H1 (cell line): ENCODE data around the gene SEC62. TPM values are rescaled to one million over a fixed set of nuclear protein-coding genes. Genes with fewer than 3 reads are reported as not detected.
A peak's percentile ranks its signal among the peaks of the same experiment; 100 is the strongest.

Experiments used
- CTCF ChIA-PET: fragments of 300-600 bp; sonication (Branson Sonifier 250); formaldehyde crosslinking; loops from one replicate; lab custom pipeline; 2021; ENCODE audit not compliant: partially characterized antibody; lab: Charles Lee
- POLR2A ChIA-PET: fragments of 300-600 bp; sonication (Branson Sonifier 250); formaldehyde crosslinking; loops from one replicate; lab custom pipeline; 2021; ENCODE audit warnings: inconsistent platforms; ENCODE audit not compliant: partially characterized antibody; lab: Charles Lee
- DNase-seq, 2 experiments: peaks; one replicate each; pipeline versions ENCODE4 v3.0.0 to v3.0.0-alpha.2; 2010 to 2022; ENCODE audit warnings: low spot score in 2 of 2, low read depth in 1 of 2, mixed read lengths in 1 of 2
- FAIRE-seq: peaks from 2 replicates; lab custom pipeline; 2011; peaks lifted over from hg19 to GRCh38; lab: Jason Lieb, UNC
- H2AFZ ChIP-seq: 2 replicates; pipeline ENCODE4 v1.8.1; 2012; ENCODE audit warnings: low read length, inconsistent platforms
- H2AK5ac ChIP-seq: 2 replicates; pipeline ENCODE4 v1.6.1; 2013; ENCODE audit warnings: low read depth, low read length
- H2BK120ac ChIP-seq: replicated peaks from 2 replicates; pipeline ENCODE3; 2013; ENCODE audit warnings: low read depth, low read length, inconsistent platforms
- H2BK12ac ChIP-seq: 2 replicates; pipeline ENCODE4 v1.6.1; 2013; ENCODE audit warnings: low read depth, low read length
- H2BK15ac ChIP-seq: 2 replicates; pipeline ENCODE4 v1.6.1; 2013; ENCODE audit warnings: low read length
- H2BK20ac ChIP-seq: 2 replicates; pipeline ENCODE4 v1.6.1; 2013; ENCODE audit warnings: low read length
- H2BK5ac ChIP-seq: 2 replicates; pipeline ENCODE4 v1.6.1; 2013; ENCODE audit warnings: low read depth, low read length
- H3K14ac ChIP-seq: 2 replicates; pipeline ENCODE4 v1.6.1; 2013; ENCODE audit warnings: inconsistent platforms; ENCODE audit not compliant: insufficient read length
- H3K18ac ChIP-seq: 2 replicates; pipeline ENCODE4 v1.6.1; 2013; ENCODE audit warnings: low read length; ENCODE audit errors: extremely low read depth
- H3K23ac ChIP-seq: 2 replicates; pipeline ENCODE4 v1.6.1; 2013; ENCODE audit warnings: inconsistent platforms; ENCODE audit not compliant: insufficient read length
- H3K23me2 ChIP-seq: 2 replicates; pipeline ENCODE4 v1.6.1; 2013; ENCODE audit warnings: low read depth, low read length
- H3K27ac ChIP-seq: 2 replicates; pipeline ENCODE4 v1.6.1; 2011; ENCODE audit warnings: low read depth, low read length, inconsistent platforms
- H3K27me3 ChIP-seq, 4 experiments: replicated peaks in 1 of 4; 1 replicate in 1 of 4; 2 replicates in 3 of 4; pipeline versions ENCODE4 v1.6.1 to v1.8.1; 2011 to 2013; ENCODE audit warnings: low read length in 3 of 4, mild to moderate bottlenecking in 3 of 4, inconsistent platforms in 2 of 4, mixed read lengths in 2 of 4, moderate library complexity in 1 of 4; ENCODE audit not compliant: control insufficient read depth in 3 of 4, insufficient read depth in 3 of 4; ENCODE audit errors: extremely low read depth in 1 of 4
- H3K36me3 ChIP-seq, 4 experiments: 2 replicates each; pipeline versions ENCODE4 v1.6.1 to v1.8.1; 2011 to 2013; ENCODE audit warnings: mild to moderate bottlenecking in 4 of 4, low read length in 3 of 4, moderate library complexity in 2 of 4, control low read depth in 1 of 4, inconsistent platforms in 1 of 4; ENCODE audit not compliant: insufficient read depth in 4 of 4, control insufficient read depth in 2 of 4
- H3K4ac ChIP-seq: replicated peaks from 2 replicates; pipeline ENCODE3; 2013; ENCODE audit warnings: low read length, low read depth, mixed read lengths, inconsistent platforms; ENCODE audit not compliant: insufficient read length
- H3K4me1 ChIP-seq, 4 experiments: replicated peaks in 1 of 4; 1 replicate in 1 of 4; 2 replicates in 3 of 4; pipeline versions ENCODE4 v1.6.1 to v1.8.1; 2011 to 2013; ENCODE audit warnings: low read length in 3 of 4, inconsistent platforms in 2 of 4, mixed read lengths in 1 of 4; ENCODE audit not compliant: insufficient read depth in 4 of 4, control insufficient read depth in 3 of 4
- H3K4me2 ChIP-seq, 2 experiments: 2 replicates each; pipeline versions ENCODE4 v1.6.1 to v1.8.1; 2011 to 2013; ENCODE audit warnings: low read depth in 2 of 2, low read length in 2 of 2, control low read depth in 1 of 2, inconsistent platforms in 1 of 2, mild to moderate bottlenecking in 1 of 2; ENCODE audit not compliant: insufficient read depth in 1 of 2
- H3K4me3 ChIP-seq, 4 experiments: fragments of 200-600, 300-600 bp in 1 of 4; sonication (generic), shearing (Covaris generic), sonication (Bioruptor Twin) in 1 of 4; 2 replicates each; pipeline versions ENCODE4 v1.5.1 to v1.8.1; 2011 to 2016; ENCODE audit warnings: low read length in 4 of 4, low read depth in 3 of 4, control low read depth in 2 of 4, inconsistent platforms in 2 of 4, mild to moderate bottlenecking in 2 of 4, mixed read lengths in 1 of 4, moderate library complexity in 1 of 4; ENCODE audit not compliant: insufficient read depth in 2 of 4; ENCODE audit errors: extremely low read depth in 1 of 4
- H3K56ac ChIP-seq: replicated peaks from 2 replicates; pipeline ENCODE3; 2013; ENCODE audit warnings: low read depth, mild to moderate bottlenecking, mixed read lengths, low read length, inconsistent platforms; ENCODE audit not compliant: insufficient read length
- H3K79me1 ChIP-seq: 2 replicates; pipeline ENCODE4 v1.6.1; 2013; ENCODE audit warnings: low read depth, low read length, control low read depth
- H3K79me2 ChIP-seq, 2 experiments: 2 replicates each; pipeline versions ENCODE4 v1.6.1 to v1.8.1; 2012 to 2013; ENCODE audit warnings: low read length in 2 of 2, mild to moderate bottlenecking in 2 of 2, inconsistent platforms in 1 of 2; ENCODE audit not compliant: insufficient read depth in 2 of 2, control insufficient read depth in 1 of 2
- H3K9ac ChIP-seq, 4 experiments: replicated peaks in 1 of 4; 1 replicate in 1 of 4; 2 replicates in 3 of 4; pipeline versions ENCODE4 v1.6.1 to v1.8.1; 2011 to 2013; ENCODE audit warnings: low read depth in 3 of 4, low read length in 3 of 4, control low read depth in 2 of 4, mild to moderate bottlenecking in 2 of 4, moderate library complexity in 2 of 4, inconsistent platforms in 1 of 4; ENCODE audit errors: extremely low read depth in 1 of 4
- H3K9me3 ChIP-seq, 2 experiments: 2 replicates each; pipeline versions ENCODE4 v1.6.1 to v1.8.1; 2012 to 2013; ENCODE audit warnings: mild to moderate bottlenecking in 2 of 2, moderate library complexity in 2 of 2, control low read depth in 1 of 2, inconsistent platforms in 1 of 2, low read depth in 1 of 2, low read length in 1 of 2, mixed read lengths in 1 of 2; ENCODE audit not compliant: insufficient read depth in 2 of 2
- H4K20me1 ChIP-seq, 2 experiments: replicated peaks in 1 of 2; 2 replicates each; pipeline versions ENCODE3 to v1.8.1; 2011 to 2013; ENCODE audit warnings: inconsistent platforms in 2 of 2, low read length in 2 of 2, mild to moderate bottlenecking in 1 of 2; ENCODE audit not compliant: insufficient read depth in 2 of 2, control insufficient read depth in 1 of 2
- H4K5ac ChIP-seq: 2 replicates; pipeline ENCODE4 v1.6.1; 2013; ENCODE audit warnings: low read length, low read depth, mixed read lengths, inconsistent platforms; ENCODE audit not compliant: insufficient read length
- H4K8ac ChIP-seq: 2 replicates; pipeline ENCODE4 v1.8.0; 2013; ENCODE audit warnings: mild to moderate bottlenecking, moderate library complexity, low read length, inconsistent platforms; ENCODE audit not compliant: insufficient read depth; ENCODE audit errors: extremely low read depth
- H4K91ac ChIP-seq: replicated peaks from 2 replicates; pipeline ENCODE3; 2013; ENCODE audit warnings: low read length, mixed read lengths, inconsistent platforms; ENCODE audit not compliant: insufficient read length
- CBX5 ChIP-seq: fragments of 300-800, 300-1000 bp; sonication (generic); IDR thresholded peaks from 2 replicates; pipeline ENCODE4 v1.7.1; 2016; ENCODE audit warnings: antibody characterized with exemption, low read length, low read depth
- CBX8 ChIP-seq: fragments of 300-800, 300-1000 bp; sonication (generic); IDR thresholded peaks from 2 replicates; pipeline ENCODE4 v1.7.1; 2016; ENCODE audit warnings: low read depth, low read length, borderline replicate concordance
- CREB1 ChIP-seq: IDR thresholded peaks from 2 replicates; pipeline ENCODE4 v1.6.1; 2012; ENCODE audit warnings: inconsistent platforms
- EP300 ChIP-seq, 2 experiments: IDR thresholded peaks; 1 replicate in 1 of 2; 2 replicates in 1 of 2; pipeline ENCODE4 v1.6.1; 2011 to 2012; ENCODE audit warnings: low read depth in 2 of 2, low read length in 2 of 2, mild to moderate bottlenecking in 2 of 2, borderline replicate concordance in 1 of 2, inconsistent platforms in 1 of 2, moderate library complexity in 1 of 2
- MAFK ChIP-seq: IDR thresholded peaks from 2 replicates; pipeline ENCODE4 v1.6.1; 2012; ENCODE audit warnings: low read depth, mild to moderate bottlenecking, improper control_type of control experiment, low read length
- NRF1 ChIP-seq: IDR thresholded peaks from 2 replicates; pipeline ENCODE4 v1.6.1; 2011; ENCODE audit warnings: mild to moderate bottlenecking, low read depth, low read length, improper control_type of control experiment
- WGBS, 2 experiments: shearing (Covaris generic) in 1 of 2; methylation state at CpG; one replicate each; pipeline versions ENCODE4 v1.1.6 to v1.1.7; 2013 to 2015; ENCODE audit warnings: low lambda C conversion rate in 2 of 2, mixed read lengths in 2 of 2, inconsistent platforms in 1 of 2, low coverage in 1 of 2, missing lambda C conversion rate in 1 of 2; ENCODE audit not compliant: insufficient replicate concordance in 2 of 2, insufficient coverage in 1 of 2, insufficient read length in 1 of 2; ENCODE audit errors: extremely low coverage in 1 of 2, missing lambda C conversion rate in 1 of 2; 5-methylcytosine and 5-hydroxymethylcytosine counted together
- polyA plus RNA-seq, 7 experiments: library from polyadenylated mRNA; depleted of rRNA in 3 of 7; stranded (reverse) in 5 of 7; unstranded in 2 of 7; fragments of >200 nt in 5 of 7; fragments of 200-250 nt in 2 of 7; gene quantifications; 1 replicate in 5 of 7; 2 replicates in 1 of 7; 4 replicates in 1 of 7; pipeline versions ENCODE4 v1.2.1 to v1.2.3, GENCODE V29; 2011 to 2013; ENCODE audit warnings: missing spikeins in 2 of 7, mixed read lengths in 2 of 7
- total RNA-seq: library from RNA; stranded (reverse); fragmentation: NEBNext Ultra II Directional; extraction: Animal tissue kit (Norgen Biotek cat#: 25700); gene quantifications from 2 replicates; pipeline ENCODE4 v1.2.1, GENCODE V29; 2021
- TF ChIP-seq, protein P1 (sequence below), 3 experiments: IDR thresholded peaks; 1 replicate in 2 of 3; 2 replicates in 1 of 3; pipeline versions ENCODE4 v1.5.1 to v1.6.1; 2011; ENCODE audit warnings: low read length in 3 of 3, mild to moderate bottlenecking in 3 of 3, inconsistent platforms in 2 of 3, low read depth in 1 of 3, moderate library complexity in 1 of 3; ENCODE audit not compliant: insufficient read depth in 1 of 3; ENCODE audit errors: control extremely low read depth in 1 of 3

Gene SEC62
- total and polyA plus RNA-seq, 2 of the 8 experiments (the other 6 are each of a cell fraction or from before 2014, with no cell fraction given): 67.8 to 113 TPM

DNA sequence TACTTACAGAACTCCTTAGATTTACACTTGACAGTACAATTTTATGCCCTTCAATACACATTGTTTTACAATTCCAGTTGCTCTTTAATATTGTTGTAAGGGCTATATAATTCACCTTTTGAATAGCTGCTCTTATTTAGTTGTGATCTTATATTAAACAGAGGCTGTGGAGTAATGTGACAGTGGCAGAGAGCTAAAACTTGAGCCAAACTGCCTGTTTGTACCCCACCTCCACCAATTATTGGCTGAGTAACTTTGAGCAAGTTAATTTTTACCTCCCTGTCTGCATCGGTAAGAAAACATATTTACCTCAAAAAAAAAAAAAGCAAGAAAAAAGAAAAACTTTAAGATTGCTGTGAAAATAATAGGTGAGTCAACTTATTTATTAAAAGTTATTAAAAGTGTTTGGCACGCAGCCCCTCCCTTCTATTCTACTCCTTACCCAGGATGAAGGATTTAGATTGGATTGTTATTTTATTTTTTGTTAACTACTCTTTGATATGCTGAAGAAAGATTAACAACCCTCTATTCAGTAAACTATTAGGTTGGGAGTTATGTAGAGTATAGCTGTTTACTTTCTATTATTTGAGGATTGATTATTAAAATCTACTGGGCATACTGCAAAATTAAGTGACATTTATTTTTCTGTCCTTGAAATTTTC lies 1.7 kb downstream of the SEC62 start:
- DNase-seq: no peak
- Histone ChIP-seq H3K27ac (no peak overlapping the region), H3K4ac (no peak overlapping the region), H2BK120ac (no peak overlapping the region), H3K79me1 (peaks cover 3% of the 10 kb centered on the region; the same call in 1 of the 2 replicates), H2BK20ac (no peak overlapping the region), H3K79me2 (peaks cover 17 to 65% of the 10 kb centered on the region in 2 experiments), H2BK12ac (no peak overlapping the region), H4K91ac (no peak overlapping the region), H3K27me3 (no peaks in the 10 kb centered on the region), H3K4me3 (peak overlapping the region in 3 of 4 experiments; percentile 85 to 98 (median 90); a peak in 3 of 8 replicates), H3K14ac (no peak overlapping the region), H2BK5ac (no peak overlapping the region), H2AK5ac (no peak overlapping the region), H4K5ac (no peak overlapping the region), H3K23ac (no peak overlapping the region), H3K4me1 (peaks cover 0 to 12% (median 1%) of the 10 kb centered on the region in 4 experiments; a peak in 3 of 7 replicates), H4K8ac (no peak overlapping the region), H4K20me1 (peaks cover 6 to 8% of the 10 kb centered on the region in 2 experiments), H3K18ac (no peak overlapping the region), H3K4me2 (peak overlapping the region; percentile 76 to 84; a peak in 3 of 4 replicates), H2BK15ac (no peak overlapping the region), H2AFZ (no peak overlapping the region), H3K23me2 (peaks cover 7% of the 10 kb centered on the region), H3K9me3 (no peaks in the 10 kb centered on the region), H3K56ac (no peak overlapping the region), H3K9ac (peak overlapping the region in 1 of 4 experiments; percentile 59; a peak in 1 of 7 replicates), H3K36me3 (peaks cover 0 to 6% (median 0%) of the 10 kb centered on the region in 4 experiments; a peak in 1 of 8 replicates)
- WGBS, 2 experiments: 72% methylated on average over 2 of the region's 2 CpGs; no CpG with 5 or more reads in 1 of the 2 experiments
- FAIRE-seq: no peak
- CTCF ChIA-PET: interaction anchor here (0.7 to 3.0 kb wide), 2 partner anchors 22 to 104 kb away, joined by 3 to 37 read pairs; no protein-coding TSS in a partner anchor
- TF ChIP-seq EP300 (IDR thresholded peaks at IDR 0.05; ENCODE audit: borderline replicate concordance in 1 of 2, low read depth in 2 of 2, low read length in 2 of 2) (no peak), CBX5 (no peak), CREB1 (no peak), NRF1 (no peak), MAFK (no peak), CBX8 (no peak)
- TF ChIP-seq, protein P1, sequence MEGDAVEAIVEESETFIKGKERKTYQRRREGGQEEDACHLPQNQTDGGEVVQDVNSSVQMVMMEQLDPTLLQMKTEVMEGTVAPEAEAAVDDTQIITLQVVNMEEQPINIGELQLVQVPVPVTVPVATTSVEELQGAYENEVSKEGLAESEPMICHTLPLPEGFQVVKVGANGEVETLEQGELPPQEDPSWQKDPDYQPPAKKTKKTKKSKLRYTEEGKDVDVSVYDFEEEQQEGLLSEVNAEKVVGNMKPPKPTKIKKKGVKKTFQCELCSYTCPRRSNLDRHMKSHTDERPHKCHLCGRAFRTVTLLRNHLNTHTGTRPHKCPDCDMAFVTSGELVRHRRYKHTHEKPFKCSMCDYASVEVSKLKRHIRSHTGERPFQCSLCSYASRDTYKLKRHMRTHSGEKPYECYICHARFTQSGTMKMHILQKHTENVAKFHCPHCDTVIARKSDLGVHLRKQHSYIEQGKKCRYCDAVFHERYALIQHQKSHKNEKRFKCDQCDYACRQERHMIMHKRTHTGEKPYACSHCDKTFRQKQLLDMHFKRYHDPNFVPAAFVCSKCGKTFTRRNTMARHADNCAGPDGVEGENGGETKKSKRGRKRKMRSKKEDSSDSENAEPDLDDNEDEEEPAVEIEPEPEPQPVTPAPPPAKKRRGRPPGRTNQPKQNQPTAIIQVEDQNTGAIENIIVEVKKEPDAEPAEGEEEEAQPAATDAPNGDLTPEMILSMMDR (IDR thresholded peaks at IDR 0.05; ENCODE audit: control extremely low read depth in 1 of 3, insufficient read depth in 1 of 3, low read depth in 1 of 3, low read length in 3 of 3): no peak
- POLR2A ChIA-PET: interaction anchor here (0.5 to 3.8 kb wide), 3 partner anchors 20 to 243 kb away, joined by 3 to 22 read pairs (median 12); no protein-coding TSS in a partner anchor
